T1000 (cell line): ENCODE results near the gene RPS6KC1.
"Not testable (repeated sequence)": the region's sequence is repeated elsewhere in the genome, so short reads cannot be mapped to it uniquely, and the experiment has no call there.

ENCODE experiments used
- DNase-seq: peaks from one replicate; lab custom pipeline; 2025; ENCODE audit warnings: mixed read lengths; lab: John Stamatoyannopoulos, UW

RPS6KC1 gene

DNA sequence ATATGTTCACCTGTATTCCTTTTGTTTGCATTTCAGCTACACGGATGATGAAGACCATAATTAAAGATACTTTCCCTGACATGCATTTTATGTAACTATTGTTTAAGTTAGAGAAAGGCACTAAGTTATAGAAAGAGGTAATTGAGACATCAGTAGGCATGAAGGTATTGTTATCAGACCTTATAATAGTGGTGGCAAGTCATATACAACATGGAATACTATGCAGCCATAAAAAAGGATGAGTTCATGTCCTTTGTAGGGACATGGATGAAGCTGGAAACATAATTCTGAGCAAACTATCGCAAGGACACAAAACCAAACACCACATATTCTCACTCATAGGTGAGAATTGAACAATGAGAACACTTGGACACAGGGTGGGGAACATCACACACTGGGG is 109.4 kb downstream of the RPS6KC1 start:
- not testable (repeated sequence) for DNase-seq

- DNase-seq: no peak
Measured at GRCh38 chr1:213162338-213162737, 111.3 kb downstream of the RPS6KC1 start.

DNA sequence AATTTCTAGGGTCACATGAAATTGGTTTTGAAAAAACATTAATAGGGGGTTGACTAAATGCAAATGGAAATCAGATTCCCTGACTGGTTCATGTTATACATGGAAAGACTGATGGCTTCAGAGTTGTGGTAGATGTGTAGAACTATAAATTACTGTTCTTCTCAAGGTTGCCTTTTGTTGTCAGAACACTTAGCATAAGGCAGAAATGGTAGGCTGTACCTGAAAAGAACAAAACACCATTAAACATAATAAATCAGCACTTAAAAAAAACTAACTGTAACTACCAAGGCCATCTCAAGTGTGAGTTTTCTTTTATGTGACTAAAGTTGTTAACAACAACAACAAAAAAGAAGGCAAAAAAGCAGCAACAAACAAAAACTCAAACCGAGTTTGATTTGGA is 111.8 kb downstream of the RPS6KC1 start:
- no peak for DNase-seq

DNA sequence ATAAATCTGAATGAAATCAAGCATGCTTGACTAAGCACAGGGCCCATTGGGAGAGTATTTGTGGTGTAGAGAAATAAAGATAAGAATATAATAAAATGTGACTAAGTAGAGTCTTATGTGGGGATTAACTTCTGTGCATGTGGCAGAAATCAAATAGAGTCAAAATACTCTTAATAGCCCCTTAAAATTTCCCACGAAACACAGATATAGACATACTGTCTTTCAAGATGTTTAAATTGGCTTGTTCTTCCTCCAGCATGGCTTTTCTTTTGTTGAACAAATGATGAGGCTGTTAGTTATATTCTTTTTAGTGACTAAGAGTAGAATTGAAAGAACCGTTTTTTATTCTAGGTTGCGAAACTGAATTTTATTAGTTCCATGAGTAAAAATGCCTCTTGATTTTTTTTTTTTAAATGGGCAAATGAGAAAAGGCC is 112.3 kb downstream of the RPS6KC1 start:
- DNase-seq: no peak

DNA sequence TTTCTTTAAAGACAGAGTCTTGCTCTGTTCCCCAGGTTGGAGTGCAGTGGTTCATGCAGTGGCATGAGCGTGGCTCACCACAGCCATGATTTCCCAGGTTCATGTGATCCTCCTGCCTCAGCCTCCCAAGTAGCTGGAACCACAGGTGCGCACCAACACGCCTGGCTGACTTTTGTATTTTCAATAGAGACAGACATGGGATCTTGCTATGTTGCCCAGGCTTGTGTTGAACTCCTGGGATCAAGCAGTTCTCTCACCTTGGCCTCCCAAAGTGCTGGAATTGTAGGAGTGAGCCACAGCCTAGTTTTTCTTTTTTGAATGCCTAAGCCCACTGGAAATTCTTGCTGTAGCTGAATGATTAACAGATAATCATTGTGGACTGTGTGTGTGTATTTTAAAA is 113.5 kb downstream of the RPS6KC1 start:
- no peak for DNase-seq

DNA sequence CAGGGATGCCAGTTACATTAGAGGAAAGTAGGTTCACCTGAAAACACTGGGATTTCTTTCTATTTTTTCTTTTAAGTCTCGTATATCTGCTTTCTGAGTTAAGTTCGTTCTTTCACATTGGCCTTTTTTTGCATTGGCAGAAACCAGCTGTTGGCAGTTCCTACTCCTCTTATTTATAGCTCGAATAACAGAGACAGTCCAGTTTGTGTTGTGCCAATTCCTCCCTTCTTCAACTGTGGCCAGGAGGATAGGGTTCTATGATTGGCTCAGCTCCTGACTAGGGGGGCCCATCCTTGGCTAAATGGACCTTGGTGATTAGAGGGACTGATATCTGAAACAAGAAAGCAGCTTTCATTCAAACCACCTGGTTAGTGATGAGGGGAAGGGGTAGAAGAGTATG is 115.8 kb downstream of the RPS6KC1 start:
- DNase-seq: no peak

DNA sequence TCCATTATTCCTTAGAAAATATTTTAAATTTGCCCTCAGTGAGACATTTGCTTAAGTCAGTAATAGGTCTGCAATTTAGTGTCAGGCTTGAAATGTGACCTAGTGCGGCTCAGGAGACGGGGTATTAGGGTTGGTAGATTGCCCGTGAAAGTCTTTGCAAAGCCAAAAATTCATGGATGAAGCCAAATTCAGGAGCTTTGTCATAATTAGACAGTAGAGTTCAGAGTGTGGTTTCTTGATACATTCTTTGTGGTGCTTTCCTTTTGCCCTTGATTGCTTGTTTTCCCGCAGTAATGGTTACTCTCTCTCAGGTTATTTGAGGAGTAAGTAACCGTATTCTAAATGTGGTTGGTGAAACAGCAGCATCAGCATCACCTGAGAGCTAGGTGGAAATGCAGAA is 120.7 kb downstream of the RPS6KC1 start:
- no peak for DNase-seq

- no peak for DNase-seq
Measured at GRCh38 chr1:213176341-213176740, 125.3 kb downstream of the RPS6KC1 start.

- DNase-seq: no peak
Measured at GRCh38 chr1:213179784-213180183, 128.7 kb downstream of the RPS6KC1 start.

- no peak for DNase-seq
Measured at GRCh38 chr1:213180833-213181232, 129.8 kb downstream of the RPS6KC1 start.

- no peak for DNase-seq
Measured at GRCh38 chr1:213183036-213183672, 132.1 kb downstream of the RPS6KC1 start.

- DNase-seq: no peak
Measured at GRCh38 chr1:213186168-213186567, 135.1 kb downstream of the RPS6KC1 start.

DNA sequence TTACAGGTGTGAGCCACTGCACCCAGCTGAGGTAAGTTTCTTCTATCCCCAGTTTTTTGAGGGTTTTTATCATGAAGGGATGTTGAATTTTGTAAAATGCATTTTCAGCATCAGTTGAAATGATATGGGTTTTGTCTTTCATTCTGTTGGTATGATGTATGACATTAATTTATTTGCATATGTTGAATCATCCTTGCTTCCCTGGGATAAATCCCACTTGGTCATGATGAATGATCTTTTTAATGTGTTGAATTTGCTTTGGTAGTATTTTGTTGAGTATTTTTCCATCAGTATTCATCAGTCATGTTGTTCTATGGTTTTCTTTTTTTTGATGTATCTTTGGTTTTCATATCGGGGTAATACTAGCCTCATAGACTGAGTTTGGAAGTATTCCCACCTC is 141.0 kb downstream of the RPS6KC1 start:
- DNase-seq: no peak

GRCh38 chr1:213194383-213194782 is 143.3 kb downstream of the RPS6KC1 start:
- DNase-seq: no peak

DNA sequence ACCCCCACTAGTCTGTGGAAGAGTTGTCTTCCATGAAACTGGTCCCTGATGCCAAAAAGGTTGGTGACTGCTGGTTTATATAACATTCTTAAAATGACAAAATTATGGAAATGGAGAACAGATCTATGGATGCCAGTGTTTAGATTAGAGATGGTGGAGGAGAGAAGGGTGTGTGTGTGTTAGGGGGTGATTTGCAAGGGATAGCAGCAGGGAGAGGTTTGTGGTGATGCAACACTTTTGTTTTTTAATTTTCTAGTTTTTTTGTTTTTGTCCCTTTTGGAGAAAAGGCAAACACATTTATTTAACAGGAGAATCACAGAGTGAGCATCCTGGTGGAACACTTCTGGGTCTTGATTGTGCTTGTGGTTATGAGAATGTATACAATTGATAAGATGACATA is 143.8 kb downstream of the RPS6KC1 start:
- no peak for DNase-seq

GRCh38 chr1:213196328-213197054 is 145.4 kb downstream of the RPS6KC1 start:
- DNase-seq: not testable (repeated sequence)

DNA sequence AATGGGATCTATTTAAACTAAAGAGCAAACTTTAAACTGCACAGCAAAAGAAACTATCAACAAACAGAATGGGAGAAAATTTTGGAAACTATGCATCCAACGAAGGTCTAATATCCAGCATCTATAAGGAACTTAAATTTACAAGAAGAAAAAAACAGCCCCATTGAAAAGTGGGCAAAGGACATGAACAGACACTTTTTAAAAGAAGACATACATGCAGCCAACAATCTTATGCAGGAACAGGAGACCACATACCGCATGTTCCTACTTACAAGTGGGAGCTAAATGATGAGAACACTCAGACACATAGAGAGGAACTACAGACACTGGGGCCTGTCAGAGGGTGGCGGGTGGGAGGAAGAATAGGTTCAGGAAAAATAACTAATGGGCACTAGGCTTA is 149.6 kb downstream of the RPS6KC1 start:
- no peak for DNase-seq

- DNase-seq: no peak
Measured at GRCh38 chr1:213201380-213202155, 150.5 kb downstream of the RPS6KC1 start.

GRCh38 chr1:213211201-213211600 is 160.2 kb downstream of the RPS6KC1 start:
- DNase-seq: no peak

GRCh38 chr1:213219076-213219475 is 168.0 kb downstream of the RPS6KC1 start:
- DNase-seq: not testable (repeated sequence)

DNA sequence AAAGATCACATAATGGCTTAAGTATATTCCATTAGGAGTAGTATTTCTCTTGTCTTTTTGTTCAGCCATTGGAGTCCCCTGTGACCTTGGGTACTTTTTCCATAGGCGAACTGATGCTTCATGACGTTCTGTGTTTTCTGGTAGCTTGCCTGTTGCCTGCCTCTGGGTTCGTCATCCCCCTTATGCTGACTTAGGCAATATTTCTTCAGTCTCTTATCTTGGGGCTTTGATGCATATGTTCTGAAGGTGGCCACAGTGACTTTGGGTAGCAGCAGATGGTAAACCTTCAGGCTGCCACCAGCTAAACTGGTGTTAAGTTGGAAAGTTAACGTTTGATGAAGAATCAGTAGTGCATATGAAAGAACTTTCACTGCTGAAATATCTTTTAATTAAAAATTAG is 170.2 kb downstream of the RPS6KC1 start:
- DNase-seq: no peak

GRCh38 chr1:213227458-213227857 is 176.4 kb downstream of the RPS6KC1 start:
- no peak for DNase-seq

DNA sequence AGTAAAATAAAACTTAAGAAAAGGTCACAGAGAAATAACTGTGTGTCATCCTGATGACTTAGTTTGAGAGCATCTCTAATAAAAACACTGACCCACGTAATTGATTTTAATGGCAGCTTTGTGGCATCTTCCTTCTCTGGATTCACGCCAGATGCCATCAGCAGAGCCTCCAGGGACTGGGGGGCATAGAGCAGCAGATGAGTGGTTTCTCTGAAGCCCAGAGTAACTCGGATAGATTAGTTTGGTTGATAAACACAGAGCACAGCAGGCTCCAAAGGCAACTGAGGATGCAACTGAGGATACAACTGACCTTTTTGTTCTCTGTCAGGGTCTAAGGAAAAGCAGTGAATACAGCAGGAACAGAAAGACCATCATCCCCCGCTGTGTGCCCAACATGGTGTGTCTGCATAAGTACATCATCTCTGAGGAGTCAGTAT is 180.8 kb downstream of the RPS6KC1 start:
- peak; percentile 83 for DNase-seq
